DLD1 (cell line): ENCODE measurements around the gene FLT3LG.

Source experiments
- in situ Hi-C: cut with HindIII; loops from 2 replicates; pipeline ENCODE4 v1.10.0; 2017; ENCODE audit warnings: low sequenced_read_pairs

Gene FLT3LG

DNA sequence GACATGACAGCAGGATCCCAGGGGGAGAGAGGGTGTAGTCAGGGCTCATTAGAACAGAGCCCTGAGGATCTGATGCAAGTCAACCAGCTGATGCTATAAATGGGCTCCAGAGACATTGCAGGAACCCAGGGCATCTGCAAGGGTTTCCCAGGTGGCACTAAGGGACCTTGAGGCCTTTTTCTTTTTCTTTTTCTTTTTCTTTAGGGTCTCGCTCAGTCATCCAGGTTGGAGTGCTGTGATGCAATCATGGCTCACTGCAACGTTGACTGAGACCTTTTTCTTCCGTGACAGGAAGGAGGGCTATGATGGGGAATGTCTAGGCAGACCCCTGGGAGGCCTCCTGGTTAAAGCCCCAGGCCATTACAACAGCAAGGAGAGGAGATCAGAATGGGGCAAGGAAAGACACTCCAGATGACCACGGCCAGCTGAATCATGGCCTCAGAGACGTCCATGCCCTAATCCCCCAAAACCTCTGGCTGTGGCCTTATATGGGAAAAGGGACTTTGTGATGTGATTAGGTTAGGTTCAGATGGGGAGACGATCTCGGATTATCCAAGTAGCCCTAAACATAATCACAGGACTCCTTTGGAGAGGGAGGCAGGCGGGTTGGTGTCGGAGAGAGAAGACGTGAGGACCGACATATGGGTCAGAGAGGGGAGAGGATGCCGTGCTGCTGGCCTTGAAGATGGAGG is 33.9 kb downstream of the FLT3LG start:
- in situ Hi-C loops, result no loop called here

DNA sequence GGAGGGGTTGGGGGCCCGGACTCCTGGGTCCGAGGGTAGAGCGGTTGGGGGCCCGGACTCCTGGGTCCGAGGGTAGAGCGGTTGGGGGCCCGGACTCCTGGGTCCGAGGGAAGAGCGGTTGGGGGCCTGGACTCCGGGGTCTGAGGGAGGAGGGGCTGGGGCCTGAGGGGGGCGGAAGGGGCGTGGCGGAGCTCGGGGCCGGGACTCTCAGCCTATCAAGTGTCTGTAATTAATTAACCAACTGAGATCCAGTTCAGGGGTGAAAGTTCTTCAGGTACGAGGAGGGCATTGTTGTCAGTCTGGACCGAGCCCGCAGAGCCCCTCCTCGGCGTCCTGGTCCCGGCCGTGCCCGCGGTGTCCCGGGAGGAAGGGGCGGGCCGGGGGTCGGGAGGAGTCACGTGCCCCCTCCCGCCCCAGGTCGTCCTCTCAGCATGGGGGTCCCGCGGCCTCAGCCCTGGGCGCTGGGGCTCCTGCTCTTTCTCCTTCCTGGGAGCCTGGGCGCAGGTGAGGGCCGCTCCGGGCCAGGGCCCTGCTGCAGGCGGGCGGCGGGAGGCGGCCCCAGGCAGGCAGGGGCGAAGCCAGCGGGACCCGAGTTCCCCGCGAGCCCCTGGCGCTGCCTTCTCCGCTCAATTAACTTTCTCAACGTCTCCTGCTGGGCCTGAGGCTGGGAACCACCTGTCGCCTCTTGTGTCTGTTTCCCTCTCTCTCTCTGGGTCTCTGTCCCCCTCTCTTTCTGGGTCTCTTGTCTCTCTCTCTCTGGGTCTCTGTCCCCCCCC is 39.1 kb downstream of the FLT3LG start:
- in situ Hi-C loops, result loop anchor here (10.0 kb wide), 1 partner anchor 52 kb away; no protein-coding TSS in a partner anchor

DNA sequence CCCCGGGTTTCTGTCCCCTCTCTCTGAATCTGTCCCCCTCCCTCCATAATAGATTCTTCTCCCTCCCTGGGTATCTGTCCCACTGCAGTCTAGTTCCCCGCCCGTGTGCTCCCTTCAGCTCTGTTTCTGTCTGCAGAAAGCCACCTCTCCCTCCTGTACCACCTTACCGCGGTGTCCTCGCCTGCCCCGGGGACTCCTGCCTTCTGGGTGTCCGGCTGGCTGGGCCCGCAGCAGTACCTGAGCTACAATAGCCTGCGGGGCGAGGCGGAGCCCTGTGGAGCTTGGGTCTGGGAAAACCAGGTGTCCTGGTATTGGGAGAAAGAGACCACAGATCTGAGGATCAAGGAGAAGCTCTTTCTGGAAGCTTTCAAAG is 39.7 kb downstream of the FLT3LG start:
- in situ Hi-C loops, result loop anchor here (10.0 kb wide), 1 partner anchor 51 kb away; no protein-coding TSS in a partner anchor

DNA sequence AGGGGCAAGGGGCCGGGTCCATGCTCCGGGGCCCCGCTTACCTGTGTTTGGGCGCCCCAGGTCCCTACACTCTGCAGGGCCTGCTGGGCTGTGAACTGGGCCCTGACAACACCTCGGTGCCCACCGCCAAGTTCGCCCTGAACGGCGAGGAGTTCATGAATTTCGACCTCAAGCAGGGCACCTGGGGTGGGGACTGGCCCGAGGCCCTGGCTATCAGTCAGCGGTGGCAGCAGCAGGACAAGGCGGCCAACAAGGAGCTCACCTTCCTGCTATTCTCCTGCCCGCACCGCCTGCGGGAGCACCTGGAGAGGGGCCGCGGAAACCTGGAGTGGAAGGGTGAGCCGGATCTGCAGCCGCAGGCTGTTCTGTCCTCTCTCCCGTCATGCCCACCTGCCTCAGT is 40.1 kb downstream of the FLT3LG start:
- in situ Hi-C loops, result loop anchor here (10.0 kb wide), 1 partner anchor 51 kb away; no protein-coding TSS in a partner anchor

DNA sequence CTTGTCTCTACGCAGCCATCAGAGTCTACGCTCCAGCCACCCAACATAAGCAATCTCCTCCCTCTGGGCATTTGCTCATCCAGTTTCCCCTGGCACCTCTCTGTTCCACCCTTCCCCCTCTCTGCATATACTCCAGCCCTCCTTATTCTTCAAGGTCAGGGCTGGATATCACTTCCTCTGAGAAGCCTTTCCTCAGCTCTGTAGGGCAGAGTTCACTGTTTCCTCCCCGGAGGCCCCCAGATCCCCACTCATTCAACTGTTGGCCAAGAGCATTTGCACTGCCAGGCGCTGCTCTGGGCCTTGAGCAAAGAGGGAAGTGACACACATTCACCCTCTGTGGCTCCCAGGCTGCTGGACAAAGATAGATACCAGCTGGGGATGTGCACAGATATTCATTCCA is 41.8 kb downstream of the FLT3LG start:
- in situ Hi-C loops, result loop anchor here (10.0 kb wide), 1 partner anchor 49 kb away; no protein-coding TSS in a partner anchor

DNA sequence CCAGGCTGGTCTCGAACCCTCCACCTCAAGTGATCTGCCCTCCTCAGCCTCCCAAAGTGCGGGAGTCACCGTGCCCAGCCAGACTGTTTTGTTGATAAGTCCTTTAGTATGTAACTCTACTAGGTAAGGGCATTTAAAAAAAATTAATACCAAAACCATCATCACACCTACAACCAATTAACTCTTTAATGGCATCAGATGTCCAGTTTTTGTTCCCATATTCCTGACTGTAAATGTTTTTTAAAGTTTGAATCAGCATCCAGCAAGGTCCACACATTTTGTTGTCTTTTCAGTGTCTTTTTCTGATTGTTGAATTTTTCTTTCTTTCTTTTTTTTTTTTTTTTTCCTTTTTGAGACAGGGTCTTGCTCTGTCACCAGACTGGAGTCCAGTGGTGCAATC is 44.0 kb downstream of the FLT3LG start:
- in situ Hi-C loops, result loop anchor here (10.0 kb wide), 1 partner anchor 47 kb away; no protein-coding TSS in a partner anchor

DNA sequence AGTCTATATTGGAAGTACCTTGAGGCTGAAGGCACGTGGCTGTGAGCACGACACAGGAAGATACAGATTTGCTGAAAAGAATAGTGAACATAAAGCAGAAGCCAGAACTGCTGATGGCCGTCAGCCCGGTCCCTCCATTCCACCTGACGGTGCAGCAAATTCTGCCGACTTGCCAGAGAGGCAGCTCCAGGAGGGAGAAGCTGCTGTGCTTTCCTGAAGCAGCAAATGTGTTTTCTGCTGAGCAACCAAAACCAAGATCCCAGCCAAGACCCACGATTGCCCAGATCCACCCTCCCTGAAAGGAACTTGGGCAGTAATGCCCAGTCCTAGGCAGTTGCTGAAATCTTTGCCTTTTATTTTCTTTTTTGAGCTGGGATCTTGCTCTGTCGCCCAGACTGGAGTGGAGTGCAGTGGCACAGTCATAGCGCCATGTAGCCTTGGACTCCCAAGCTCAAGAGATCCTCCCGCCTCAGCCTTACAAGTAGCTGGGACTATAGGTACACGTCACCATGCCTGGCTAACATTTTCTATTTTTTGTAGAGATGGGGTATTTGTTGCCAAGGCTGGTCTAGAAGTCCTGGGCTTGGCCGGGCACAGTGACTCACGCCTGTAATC is 46.8 kb downstream of the FLT3LG start:
- in situ Hi-C loops, result no loop called here

DNA sequence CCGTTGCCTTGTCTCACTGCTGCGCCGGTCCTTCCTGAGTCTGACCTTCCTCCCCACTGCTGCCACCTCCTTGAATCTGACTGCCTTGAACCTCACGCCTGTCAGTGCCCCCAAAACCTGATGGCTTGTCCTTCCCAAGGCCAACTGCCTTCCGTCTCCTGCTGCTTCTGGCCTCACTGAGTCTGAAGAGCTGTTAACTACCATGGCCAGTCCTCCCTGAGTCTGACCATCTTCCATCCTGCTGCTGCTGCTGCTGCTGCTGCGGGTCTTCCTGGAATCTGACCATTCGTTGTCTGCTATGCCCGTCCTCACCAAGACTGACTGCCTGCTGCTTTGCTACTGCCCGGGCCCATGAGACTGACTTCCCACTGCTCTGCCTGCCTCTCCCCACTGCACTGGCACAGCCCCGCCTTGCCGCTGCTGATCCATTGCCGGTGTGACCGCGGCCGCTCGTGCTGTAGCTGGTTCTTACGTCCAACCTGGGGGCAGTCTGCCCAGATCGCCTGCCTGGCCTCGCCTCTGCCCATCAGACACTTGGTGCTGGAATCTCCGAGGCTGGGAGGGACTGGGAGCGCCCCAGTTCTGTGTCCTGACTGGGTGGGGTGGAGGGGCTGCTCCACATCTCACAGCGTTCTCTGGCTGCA is 50.9 kb downstream of the FLT3LG start:
- in situ Hi-C loops, result no loop called here

DNA sequence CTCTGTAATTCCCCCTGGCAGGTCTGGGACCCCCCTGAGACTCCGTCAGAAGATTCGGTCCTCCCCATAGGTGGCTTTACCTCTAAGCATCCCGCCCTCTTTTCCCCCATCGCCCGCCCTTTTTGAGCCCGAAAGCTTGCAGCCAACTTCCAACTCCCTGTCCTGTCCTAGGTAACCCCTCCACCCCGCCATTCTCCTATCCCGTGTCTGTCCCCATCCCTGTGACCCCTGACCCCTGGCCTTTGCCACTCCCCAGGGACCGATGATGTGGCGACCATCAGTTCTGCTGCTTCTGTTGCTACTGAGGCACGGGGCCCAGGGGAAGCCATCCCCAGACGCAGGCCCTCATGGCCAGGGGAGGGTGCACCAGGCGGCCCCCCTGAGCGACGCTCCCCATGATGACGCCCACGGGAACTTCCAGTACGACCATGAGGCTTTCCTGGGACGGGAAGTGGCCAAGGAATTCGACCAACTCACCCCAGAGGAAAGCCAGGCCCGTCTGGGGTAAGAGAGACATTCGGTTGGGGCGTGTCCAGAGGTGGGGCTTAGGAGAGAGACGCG is 54.3 kb downstream of the FLT3LG start:
- in situ Hi-C loops, result no loop called here

DNA sequence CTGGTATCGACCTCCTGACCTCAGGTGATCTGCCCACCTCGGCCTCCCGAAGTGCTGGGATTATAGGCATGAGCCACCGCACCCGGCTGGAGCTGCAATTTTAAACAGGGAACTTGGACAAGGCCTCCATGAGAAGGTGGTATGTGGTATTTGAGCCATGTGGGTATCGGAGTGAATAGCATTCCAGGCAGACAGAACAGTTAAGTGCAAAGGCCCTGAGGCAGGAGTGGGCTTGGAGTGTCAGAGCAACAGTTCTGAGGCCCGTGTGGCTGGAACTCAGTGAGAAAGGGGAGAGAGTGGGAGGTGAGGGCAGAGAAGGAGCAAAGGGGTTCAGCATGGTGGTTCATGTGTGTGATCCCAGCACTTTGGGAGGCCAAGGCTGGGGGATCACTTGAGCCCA is 56.7 kb downstream of the FLT3LG start:
- in situ Hi-C loops, result no loop called here

DNA sequence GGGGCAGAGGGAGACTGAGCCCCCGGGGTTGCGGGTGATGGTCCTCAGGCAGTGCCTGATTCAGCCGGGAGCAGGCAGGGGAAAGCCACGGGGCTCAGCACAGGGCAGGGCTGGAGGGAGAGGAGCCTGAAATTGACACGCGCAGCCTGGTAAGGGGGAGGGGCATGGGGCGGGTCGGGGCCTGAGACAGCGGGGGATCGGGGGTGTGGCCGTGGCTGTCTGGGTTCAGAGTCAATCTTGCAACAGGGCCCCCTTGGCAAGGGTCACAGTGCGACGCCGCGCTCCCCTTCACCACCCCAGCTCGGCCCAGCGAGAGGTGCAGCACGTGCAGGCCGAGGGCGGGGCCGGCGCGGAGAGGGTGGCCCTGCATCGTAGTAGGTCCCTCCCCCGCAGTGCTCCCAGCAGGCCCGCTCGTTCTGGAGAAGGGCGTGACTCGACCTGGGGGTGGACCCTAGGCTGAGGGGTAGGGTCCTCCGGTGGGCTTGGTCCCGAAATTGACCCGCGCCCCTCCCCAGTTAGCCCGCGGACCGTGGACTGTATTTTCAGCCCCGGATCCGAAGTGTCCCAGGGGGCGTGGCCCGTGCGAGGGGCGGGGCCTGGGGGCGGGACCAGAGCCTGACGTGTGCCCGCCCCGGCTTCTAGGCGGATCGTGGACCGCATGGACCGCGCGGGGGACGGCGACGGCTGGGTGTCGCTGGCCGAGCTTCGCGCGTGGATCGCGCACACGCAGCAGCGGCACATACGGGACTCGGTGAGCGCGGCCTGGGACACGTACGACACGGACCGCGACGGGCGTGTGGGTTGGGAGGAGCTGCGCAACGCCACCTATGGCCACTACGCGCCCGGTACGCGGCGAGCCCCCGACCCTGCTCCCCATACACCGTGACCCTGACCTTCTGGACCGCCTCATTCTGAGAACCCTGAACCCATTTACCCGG is 59.8 kb downstream of the FLT3LG start:
- in situ Hi-C loops, result no loop called here

DNA sequence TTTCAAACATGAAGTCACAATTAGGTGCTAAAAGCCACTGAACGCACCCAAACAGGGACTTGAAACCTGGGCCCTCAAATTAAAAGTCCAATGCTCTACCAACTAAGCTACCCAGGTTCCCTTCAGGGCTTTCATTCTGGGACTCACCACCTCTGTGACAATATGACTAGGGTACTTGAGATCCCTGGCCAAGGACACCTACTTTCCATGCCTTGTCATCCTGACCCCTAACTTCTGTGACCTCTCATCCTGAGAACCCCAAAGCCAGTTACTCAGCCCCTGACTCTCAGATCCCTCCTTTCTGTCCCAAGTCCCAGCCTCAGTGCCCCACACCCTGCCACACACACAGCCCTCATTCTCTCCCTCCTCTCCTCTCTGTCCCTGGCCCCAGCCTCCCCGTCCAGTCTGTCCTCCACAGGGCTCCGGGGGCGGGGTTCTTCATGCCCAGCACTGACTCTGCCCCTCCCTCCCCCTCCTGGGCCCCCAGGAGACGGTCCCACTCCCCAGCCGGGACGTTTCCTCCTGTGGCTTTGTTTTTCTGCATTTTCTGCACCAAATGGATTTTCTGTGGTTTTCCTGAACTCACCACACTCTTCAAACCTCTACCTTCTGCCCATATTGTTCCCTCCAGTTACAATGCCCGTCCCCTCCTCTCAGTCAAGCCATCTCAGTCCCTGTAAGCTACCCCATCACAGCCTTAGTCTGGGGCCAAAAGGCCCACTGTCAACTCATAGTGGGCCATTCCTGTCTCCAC is 60.8 kb downstream of the FLT3LG start:
- in situ Hi-C loops, result no loop called here
